H9 (cell line): ENCODE results near the gene TLR10. TPM values are rescaled to one million over a fixed set of nuclear protein-coding genes. Genes with fewer than 3 reads are reported as not detected.
A peak's percentile ranks its signal among the peaks of the same experiment; 100 is the strongest.

ENCODE experiments used
- DNase-seq: peaks from one replicate; pipeline ENCODE4 v3.0.0-alpha.2; 2017
- H2AFZ ChIP-seq: one replicate; pipeline ENCODE4 v1.6.1; 2013; ENCODE audit warnings: mild to moderate bottlenecking, low read length, control low read depth, moderate library complexity
- H2AK5ac ChIP-seq: 2 replicates; pipeline ENCODE4 v1.6.1; 2013; ENCODE audit warnings: low read length, control low read depth, mixed read lengths; ENCODE audit not compliant: insufficient read length
- H2BK120ac ChIP-seq: one replicate; pipeline ENCODE4 v1.6.1; 2013; ENCODE audit warnings: low read depth, mild to moderate bottlenecking, low read length, control low read depth, inconsistent platforms; ENCODE audit not compliant: poor library complexity, severe bottlenecking
- H2BK12ac ChIP-seq: 2 replicates; pipeline ENCODE4 v1.6.1; 2013; ENCODE audit warnings: low read length, control low read depth, mixed read lengths, low read depth; ENCODE audit not compliant: insufficient read length
- H2BK15ac ChIP-seq: 2 replicates; pipeline ENCODE4 v1.6.1; 2013; ENCODE audit warnings: low read depth, low read length, control low read depth
- H2BK20ac ChIP-seq: one replicate; pipeline ENCODE4 v1.6.1; 2013; ENCODE audit warnings: low read depth, mild to moderate bottlenecking, low read length, control low read depth, inconsistent platforms; ENCODE audit not compliant: poor library complexity, severe bottlenecking
- H2BK5ac ChIP-seq: 2 replicates; pipeline ENCODE4 v1.6.1; 2013; ENCODE audit warnings: low read length, control low read depth, mixed read lengths; ENCODE audit not compliant: insufficient read length
- H3K14ac ChIP-seq: 2 replicates; pipeline ENCODE4 v1.6.1; 2013; ENCODE audit warnings: low read length, control low read depth; ENCODE audit not compliant: insufficient read depth
- H3K18ac ChIP-seq: 2 replicates; pipeline ENCODE4 v1.6.1; 2013; ENCODE audit warnings: low read depth, mild to moderate bottlenecking, mixed read lengths, low read length, control low read depth; ENCODE audit not compliant: insufficient read length
- H3K23ac ChIP-seq: 2 replicates; pipeline ENCODE4 v1.6.1; 2013; ENCODE audit warnings: low read length, control low read depth, mixed read lengths, low read depth; ENCODE audit not compliant: insufficient read length
- H3K23me2 ChIP-seq: 2 replicates; pipeline ENCODE4 v1.6.1; 2013; ENCODE audit warnings: low read depth, mild to moderate bottlenecking, mixed read lengths, low read length, control low read depth; ENCODE audit not compliant: insufficient read length, poor library complexity, severe bottlenecking
- H3K27ac ChIP-seq: 2 replicates; pipeline ENCODE4 v1.5.1; 2013; ENCODE audit warnings: low read length, control low read depth, mixed read lengths, low read depth; ENCODE audit not compliant: insufficient read length
- H3K27me3 ChIP-seq: 2 replicates; pipeline ENCODE4 v1.6.1; 2013; ENCODE audit warnings: low read length, control low read depth, inconsistent platforms; ENCODE audit not compliant: insufficient read depth
- H3K4ac ChIP-seq: 2 replicates; pipeline ENCODE4 v1.6.1; 2013; ENCODE audit warnings: low read depth, mild to moderate bottlenecking, control low read depth, inconsistent platforms, low read length, moderate library complexity
- H3K4me1 ChIP-seq: 2 replicates; pipeline ENCODE4 v1.6.1; 2013; ENCODE audit warnings: low read length, control low read depth, inconsistent platforms; ENCODE audit not compliant: insufficient read depth
- H3K4me2 ChIP-seq: 2 replicates; pipeline ENCODE4 v1.6.1; 2013; ENCODE audit warnings: low read length, control low read depth, mixed read lengths; ENCODE audit not compliant: insufficient read length, insufficient read depth
- H3K56ac ChIP-seq: 2 replicates; pipeline ENCODE4 v1.6.1; 2013; ENCODE audit warnings: low read depth, mild to moderate bottlenecking, mixed read lengths, low read length, control low read depth; ENCODE audit not compliant: insufficient read length
- H3K79me1 ChIP-seq: 2 replicates; pipeline ENCODE4 v1.6.1; 2013; ENCODE audit warnings: low read depth, mild to moderate bottlenecking, moderate library complexity, low read length, control low read depth, inconsistent platforms; ENCODE audit not compliant: insufficient read depth, poor library complexity, severe bottlenecking
- H3K79me2 ChIP-seq: 2 replicates; pipeline ENCODE4 v1.6.1; 2013; ENCODE audit warnings: low read length, control low read depth, inconsistent platforms; ENCODE audit not compliant: insufficient read depth
- H3K9ac ChIP-seq: 2 replicates; pipeline ENCODE4 v1.6.1; 2013; ENCODE audit warnings: low read length, control low read depth, mixed read lengths; ENCODE audit not compliant: insufficient read length; ENCODE audit errors: extremely low read depth
- H3K9me3 ChIP-seq: one replicate; pipeline ENCODE4 v1.6.1; 2013; ENCODE audit warnings: low read depth, low read length, inconsistent platforms; ENCODE audit not compliant: control insufficient read depth
- H3T11ph ChIP-seq: one replicate; pipeline ENCODE4 v1.6.1; 2013; ENCODE audit warnings: mild to moderate bottlenecking, low read length, control low read depth, inconsistent platforms
- H4K20me1 ChIP-seq: one replicate; pipeline ENCODE4 v1.6.1; 2013; ENCODE audit not compliant: control insufficient read depth, insufficient read length, insufficient read depth
- H4K5ac ChIP-seq: 2 replicates; pipeline ENCODE4 v1.6.1; 2013; ENCODE audit warnings: low read depth, mild to moderate bottlenecking, mixed read lengths, low read length, control low read depth; ENCODE audit not compliant: insufficient read length
- H4K8ac ChIP-seq: replicated peaks from 2 replicates; pipeline ENCODE4 v1.6.1; 2013; ENCODE audit warnings: low read length, control low read depth, mixed read lengths, low read depth; ENCODE audit not compliant: insufficient read length
- H4K91ac ChIP-seq: 2 replicates; pipeline ENCODE4 v1.6.1; 2013; ENCODE audit warnings: low read depth, mild to moderate bottlenecking, moderate library complexity, mixed read lengths, low read length, control low read depth; ENCODE audit not compliant: insufficient read length
- H3K27ac Mint-ChIP-seq, 3 experiments: 2 replicates in 2 of 3; 3 replicates in 1 of 3; pipeline ENCODE4 v1.8.0; 2020 to 2021; ENCODE audit warnings: mixed read lengths in 3 of 3, mild to moderate bottlenecking in 1 of 3, moderate library complexity in 1 of 3
- H3K27me3 Mint-ChIP-seq: 2 replicates; pipeline ENCODE4 v1.8.0; 2021; ENCODE audit warnings: low read depth, mild to moderate bottlenecking, moderate library complexity, mixed read lengths
- H3K36me3 Mint-ChIP-seq, 3 experiments: 2 replicates in 2 of 3; 3 replicates in 1 of 3; pipeline ENCODE4 v1.8.0; 2020 to 2021; ENCODE audit warnings: low read depth in 3 of 3, mixed read lengths in 3 of 3; ENCODE audit not compliant: insufficient read depth in 1 of 3
- H3K4me1 Mint-ChIP-seq, 2 experiments: 2 replicates each; pipeline ENCODE4 v1.8.0; 2020; ENCODE audit warnings: mixed read lengths in 2 of 2
- H3K4me3 Mint-ChIP-seq, 2 experiments: 2 replicates in 1 of 2; 3 replicates in 1 of 2; pipeline ENCODE4 v1.8.0; 2020 to 2021; ENCODE audit warnings: mild to moderate bottlenecking in 2 of 2, mixed read lengths in 2 of 2, moderate library complexity in 1 of 2
- H3K9me3 Mint-ChIP-seq, 2 experiments: 2 replicates in 1 of 2; 3 replicates in 1 of 2; pipeline ENCODE4 v1.8.0; 2020; ENCODE audit warnings: mild to moderate bottlenecking in 2 of 2, mixed read lengths in 2 of 2, moderate library complexity in 1 of 2
- WGBS: extraction: QIAGEN DNeasy Blood & Tissue Kit; methylation state at CpG from one replicate; pipeline ENCODE4 v1.1.7; 2013; ENCODE audit warnings: missing lambda C conversion rate, low lambda C conversion rate, mixed read lengths; ENCODE audit not compliant: insufficient read length; ENCODE audit errors: extremely low coverage; 5-methylcytosine and 5-hydroxymethylcytosine counted together
- total RNA-seq: library from RNA; stranded (reverse); gene quantifications from 2 replicates; pipeline ENCODE4 v1.2.1, GENCODE V29; 2021
- TF ChIP-seq, protein P1 (sequence below): fragments of 200-600 bp; sonication (generic); conservative IDR thresholded peaks from 3 replicates; pipeline ENCODE4 v1.8.0; 2021; ENCODE audit warnings: antibody characterized with exemption, mild to moderate bottlenecking

TLR10 gene
- total RNA-seq, 1 experiment from 2014 or later, result not detected

DNA sequence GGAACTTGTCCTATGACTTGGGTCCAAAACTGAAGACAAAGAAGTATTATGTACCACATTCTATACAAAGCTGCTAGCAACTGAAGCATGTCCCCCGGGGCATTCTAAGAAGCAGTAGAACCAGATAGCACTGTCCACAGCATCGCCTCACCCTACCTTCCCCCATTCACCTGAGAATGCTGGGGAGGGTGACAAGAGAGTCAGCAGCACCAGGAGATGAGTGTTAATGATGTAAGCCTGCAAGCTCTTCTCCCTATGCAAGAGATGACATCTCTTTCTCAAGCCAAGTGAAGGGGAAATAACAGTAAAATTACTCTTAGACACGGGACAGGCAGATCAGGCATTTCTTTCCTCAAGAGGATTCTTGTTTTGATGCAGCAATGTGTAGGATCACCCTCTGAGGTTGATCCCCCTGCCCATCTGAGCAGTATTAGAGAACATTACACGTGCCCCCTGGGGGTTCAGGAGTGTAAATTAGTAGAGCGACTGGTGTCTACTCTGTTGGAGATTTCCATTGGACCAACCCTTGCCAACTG, 35.7 kb upstream of the TLR10 start:
- peaks cover 14 to 16% of the 10 kb centered on the region in 2 experiments for H3K9me3 Mint-ChIP-seq

More for the DNA sequence above, 35.7 kb upstream of the TLR10 start:
- H3K79me2 ChIP-seq, result no peaks in the 10 kb centered on the region
- no peak overlapping the region for H3K56ac ChIP-seq
- H2BK120ac ChIP-seq, result no peak overlapping the region
- no peaks in the 10 kb centered on the region for H3K4me1 ChIP-seq
- H3K4ac ChIP-seq, result no peak overlapping the region
- DNase-seq, result no peak
- 0 out of 2 replicates have a peak overlapping the region, but pooled peaks have one; percentile 54 for H2BK15ac ChIP-seq
- H3K23me2 ChIP-seq, result no peaks in the 10 kb centered on the region
- H3K9ac ChIP-seq, result no peak overlapping the region
- H3K27ac ChIP-seq, result no peak overlapping the region
- no peak overlapping the region for H4K8ac ChIP-seq
- H2BK12ac ChIP-seq, result no peak overlapping the region
- H2BK20ac ChIP-seq, result no peak overlapping the region
- no peak overlapping the region for H3K4me2 ChIP-seq
- H3K27me3 Mint-ChIP-seq, result peaks cover 8% of the 10 kb centered on the region
- H4K20me1 ChIP-seq, result no peaks in the 10 kb centered on the region
- H4K5ac ChIP-seq, result no peak overlapping the region
- H4K91ac ChIP-seq, result no peak overlapping the region
- peaks cover 7% of the 10 kb centered on the region for H3K9me3 ChIP-seq
- TF ChIP-seq, protein P1, sequence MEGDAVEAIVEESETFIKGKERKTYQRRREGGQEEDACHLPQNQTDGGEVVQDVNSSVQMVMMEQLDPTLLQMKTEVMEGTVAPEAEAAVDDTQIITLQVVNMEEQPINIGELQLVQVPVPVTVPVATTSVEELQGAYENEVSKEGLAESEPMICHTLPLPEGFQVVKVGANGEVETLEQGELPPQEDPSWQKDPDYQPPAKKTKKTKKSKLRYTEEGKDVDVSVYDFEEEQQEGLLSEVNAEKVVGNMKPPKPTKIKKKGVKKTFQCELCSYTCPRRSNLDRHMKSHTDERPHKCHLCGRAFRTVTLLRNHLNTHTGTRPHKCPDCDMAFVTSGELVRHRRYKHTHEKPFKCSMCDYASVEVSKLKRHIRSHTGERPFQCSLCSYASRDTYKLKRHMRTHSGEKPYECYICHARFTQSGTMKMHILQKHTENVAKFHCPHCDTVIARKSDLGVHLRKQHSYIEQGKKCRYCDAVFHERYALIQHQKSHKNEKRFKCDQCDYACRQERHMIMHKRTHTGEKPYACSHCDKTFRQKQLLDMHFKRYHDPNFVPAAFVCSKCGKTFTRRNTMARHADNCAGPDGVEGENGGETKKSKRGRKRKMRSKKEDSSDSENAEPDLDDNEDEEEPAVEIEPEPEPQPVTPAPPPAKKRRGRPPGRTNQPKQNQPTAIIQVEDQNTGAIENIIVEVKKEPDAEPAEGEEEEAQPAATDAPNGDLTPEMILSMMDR, result no peak
- no peaks in the 10 kb centered on the region for H3K27me3 ChIP-seq
- H2BK5ac ChIP-seq, result no peak overlapping the region
- no peak overlapping the region for H3K23ac ChIP-seq
- no peak overlapping the region for H3K27ac Mint-ChIP-seq
- H3K79me1 ChIP-seq, result no peaks in the 10 kb centered on the region
- H3K36me3 Mint-ChIP-seq, result peaks cover 2 to 7% (median 2%) of the 10 kb centered on the region in 3 experiments; a peak in 4 of 7 replicates
- H2AK5ac ChIP-seq, result no peak overlapping the region
- no peak overlapping the region for H3K18ac ChIP-seq
- no peaks in the 10 kb centered on the region for H3K4me1 Mint-ChIP-seq
- H3T11ph ChIP-seq, result no peak overlapping the region
- no peak overlapping the region for H2AFZ ChIP-seq
- H3K4me3 Mint-ChIP-seq, result no peak overlapping the region
- no CpG with 5 or more reads among the region's 5 CpGs for WGBS
- no peak overlapping the region for H3K14ac ChIP-seq
